ENCODE measurements around the gene SYCP3. TPM values are rescaled to one million over a fixed set of nuclear protein-coding genes. Genes with fewer than 3 reads are reported as not detected.
"Not testable (repeated sequence)": the region's sequence is repeated elsewhere in the genome, so short reads cannot be mapped to it uniquely, and the experiment has no call there.

The SYCP3 gene
- total RNA-seq, 2 donors from 2014 or later: 0.29 to 0.47 TPM

- ATAC-seq (no peak), DNase-seq (no peak)
- no peak overlapping the region for H3K4me3 Mint-ChIP-seq
- H3K27ac Mint-ChIP-seq: peak overlapping the region; percentile 63
- peaks cover 9% of the 10 kb centered on the region for H3K4me1 Mint-ChIP-seq
- no peaks in the 10 kb centered on the region for H3K9me3 ChIP-seq (ENCODE audit: control insufficient read depth, low read length, poor library complexity, severe bottlenecking)
- H3K36me3 Mint-ChIP-seq (ENCODE audit: low read depth): peaks cover 11% of the 10 kb centered on the region
- no peaks in the 10 kb centered on the region for H3K27me3 Mint-ChIP-seq
Observed at GRCh38 chr12:101746661-101747060, 7.4 kb upstream of the SYCP3 start.

GRCh38 chr12:101746196-101746595 lies 6.9 kb upstream of the SYCP3 start:
- Mint-ChIP-seq H3K4me3 (no peak overlapping the region), H3K4me1 (peaks cover 9% of the 10 kb centered on the region), H3K36me3 (ENCODE audit: low read depth) (peaks cover 11% of the 10 kb centered on the region), H3K27ac (no peak overlapping the region), H3K27me3 (no peaks in the 10 kb centered on the region)
- no peaks in the 10 kb centered on the region for H3K9me3 ChIP-seq (ENCODE audit: control insufficient read depth, low read length, poor library complexity, severe bottlenecking)
- no peak for ATAC-seq
- no peak for DNase-seq

GRCh38 chr12:101745481-101745880 lies 6.2 kb upstream of the SYCP3 start:
- DNase-seq: no peak
- peaks cover 9% of the 10 kb centered on the region for H3K4me1 Mint-ChIP-seq
- no peaks in the 10 kb centered on the region for H3K27me3 Mint-ChIP-seq
- peaks cover 11% of the 10 kb centered on the region for H3K36me3 Mint-ChIP-seq (ENCODE audit: low read depth)
- ATAC-seq: no peak
- no peak overlapping the region for H3K27ac Mint-ChIP-seq
- H3K4me3 Mint-ChIP-seq: no peak overlapping the region
- no peaks in the 10 kb centered on the region for H3K9me3 ChIP-seq (ENCODE audit: control insufficient read depth, low read length, poor library complexity, severe bottlenecking)

- peak; percentile 86 for ATAC-seq
- no peaks in the 10 kb centered on the region for H3K9me3 ChIP-seq (ENCODE audit: control insufficient read depth, low read length, poor library complexity, severe bottlenecking)
- DNase-seq: no peak
- H3K36me3 Mint-ChIP-seq (ENCODE audit: low read depth): peaks cover 5% of the 10 kb centered on the region
- H3K4me1 Mint-ChIP-seq: peaks cover 7% of the 10 kb centered on the region
- no peak overlapping the region for H3K27ac Mint-ChIP-seq
- no peaks in the 10 kb centered on the region for H3K27me3 Mint-ChIP-seq
- H3K4me3 Mint-ChIP-seq: no peak overlapping the region
Observed at GRCh38 chr12:101743724-101744472, 4.6 kb upstream of the SYCP3 start.

- Mint-ChIP-seq H3K27ac (no peak overlapping the region), H3K4me1 (peaks cover 5% of the 10 kb centered on the region), H3K36me3 (ENCODE audit: low read depth) (peaks cover 3% of the 10 kb centered on the region), H3K4me3 (no peak overlapping the region), H3K27me3 (no peaks in the 10 kb centered on the region)
- no peaks in the 10 kb centered on the region for H3K9me3 ChIP-seq (ENCODE audit: control insufficient read depth, low read length, poor library complexity, severe bottlenecking)
- DNase-seq (no peak), ATAC-seq (no peak)
Observed at GRCh38 chr12:101743242-101743641, 4.0 kb upstream of the SYCP3 start.

GRCh38 chr12:101740980-101741379 lies 1.7 kb upstream of the SYCP3 start:
- H3K4me1 Mint-ChIP-seq: peaks cover 5% of the 10 kb centered on the region
- peaks cover 3% of the 10 kb centered on the region for H3K36me3 Mint-ChIP-seq (ENCODE audit: low read depth)
- no peak overlapping the region for H3K27ac Mint-ChIP-seq

GRCh38 chr12:101740566-101740965 lies 1.3 kb upstream of the SYCP3 start:
- DNase-seq: no peak
- ATAC-seq: no peak
- Mint-ChIP-seq H3K4me1 (peaks cover 5% of the 10 kb centered on the region), H3K36me3 (ENCODE audit: low read depth) (peaks cover 3% of the 10 kb centered on the region), H3K4me3 (no peak overlapping the region), H3K27me3 (no peaks in the 10 kb centered on the region), H3K27ac (no peak overlapping the region)
- H3K9me3 ChIP-seq (ENCODE audit: control insufficient read depth, low read length, poor library complexity, severe bottlenecking): no peaks in the 10 kb centered on the region

More at GRCh38 chr12:101740980-101741379, 1.7 kb upstream of the SYCP3 start:
- no peaks in the 10 kb centered on the region for H3K9me3 ChIP-seq (ENCODE audit: control insufficient read depth, low read length, poor library complexity, severe bottlenecking)
- DNase-seq (no peak), ATAC-seq (no peak)
- Mint-ChIP-seq H3K4me3 (no peak overlapping the region), H3K27me3 (no peaks in the 10 kb centered on the region)

- Mint-ChIP-seq H3K27me3 (no peaks in the 10 kb centered on the region), H3K4me3 (no peak overlapping the region), H3K27ac (no peak overlapping the region), H3K36me3 (ENCODE audit: low read depth) (no peaks in the 10 kb centered on the region), H3K4me1 (no peaks in the 10 kb centered on the region)
- H3K9me3 ChIP-seq (ENCODE audit: control insufficient read depth, low read length, poor library complexity, severe bottlenecking): no peaks in the 10 kb centered on the region
- no peak for ATAC-seq
- DNase-seq: no peak
Observed at GRCh38 chr12:101737476-101737875, 1.8 kb downstream of the SYCP3 start.

GRCh38 chr12:101734482-101734881 lies 4.8 kb downstream of the SYCP3 start:
- not testable (repeated sequence) for H3K4me1 Mint-ChIP-seq; H3K36me3 Mint-ChIP-seq (ENCODE audit: low read depth); H3K27ac Mint-ChIP-seq; H3K9me3 ChIP-seq (ENCODE audit: control insufficient read depth, low read length, poor library complexity, severe bottlenecking); ATAC-seq; DNase-seq; H3K4me3 Mint-ChIP-seq; H3K27me3 Mint-ChIP-seq

- ATAC-seq: no peak
- no peaks in the 10 kb centered on the region for H3K9me3 ChIP-seq (ENCODE audit: control insufficient read depth, low read length, poor library complexity, severe bottlenecking)
- DNase-seq: no peak
- Mint-ChIP-seq H3K4me1 (no peaks in the 10 kb centered on the region), H3K27ac (no peak overlapping the region), H3K27me3 (no peaks in the 10 kb centered on the region), H3K4me3 (no peak overlapping the region), H3K36me3 (ENCODE audit: low read depth) (peaks cover 4% of the 10 kb centered on the region)
Observed at GRCh38 chr12:101733166-101733565, 6.1 kb downstream of the SYCP3 start.

GRCh38 chr12:101732318-101732717 lies 6.9 kb downstream of the SYCP3 start:
- ATAC-seq (no peak), DNase-seq (no peak)
- H3K36me3 Mint-ChIP-seq (ENCODE audit: low read depth): peaks cover 4% of the 10 kb centered on the region
- no peaks in the 10 kb centered on the region for H3K27me3 Mint-ChIP-seq
- H3K27ac Mint-ChIP-seq: no peak overlapping the region
- no peaks in the 10 kb centered on the region for H3K4me1 Mint-ChIP-seq
- H3K4me3 Mint-ChIP-seq: no peak overlapping the region
- H3K9me3 ChIP-seq (ENCODE audit: control insufficient read depth, low read length, poor library complexity, severe bottlenecking): no peaks in the 10 kb centered on the region

GRCh38 chr12:101729842-101730241 lies 9.4 kb downstream of the SYCP3 start:
- Mint-ChIP-seq H3K4me1 (no peaks in the 10 kb centered on the region), H3K27me3 (no peaks in the 10 kb centered on the region), H3K4me3 (no peak overlapping the region), H3K27ac (peak overlapping the region; percentile 32), H3K36me3 (ENCODE audit: low read depth) (peaks cover 4% of the 10 kb centered on the region)
- DNase-seq (no peak), ATAC-seq (no peak)
- no peaks in the 10 kb centered on the region for H3K9me3 ChIP-seq (ENCODE audit: control insufficient read depth, low read length, poor library complexity, severe bottlenecking)

- Mint-ChIP-seq H3K4me1 (no peaks in the 10 kb centered on the region), H3K27ac (no peak overlapping the region), H3K27me3 (no peaks in the 10 kb centered on the region), H3K36me3 (ENCODE audit: low read depth) (peaks cover 4% of the 10 kb centered on the region), H3K4me3 (no peak overlapping the region)
- DNase-seq: no peak
- no peak for ATAC-seq
- no peaks in the 10 kb centered on the region for H3K9me3 ChIP-seq (ENCODE audit: control insufficient read depth, low read length, poor library complexity, severe bottlenecking)
Observed at GRCh38 chr12:101727098-101727497, 12.2 kb downstream of the SYCP3 start.

GRCh38 chr12:101722392-101722791 lies 16.9 kb downstream of the SYCP3 start:
- Mint-ChIP-seq H3K27ac (no peak overlapping the region), H3K4me1 (no peaks in the 10 kb centered on the region), H3K36me3 (ENCODE audit: low read depth) (no peaks in the 10 kb centered on the region), H3K4me3 (no peak overlapping the region), H3K27me3 (no peaks in the 10 kb centered on the region)
- no peak for ATAC-seq
- DNase-seq: no peak
- H3K9me3 ChIP-seq (ENCODE audit: control insufficient read depth, low read length, poor library complexity, severe bottlenecking): no peaks in the 10 kb centered on the region
